OCI-LY1 (cell line): ENCODE data around the gene POLD2.

ENCODE experiments used
- CTCF ChIP-seq: fragments of 200-600 bp; sonication (generic), shearing (Covaris generic); IDR thresholded peaks from 2 replicates; pipeline ENCODE4 v1.5.1; 2017; ENCODE audit warnings: mild to moderate bottlenecking, antibody characterized with exemption, low read length, moderate library complexity, mixed read lengths
- EZH2 ChIP-seq: fragments of 200-600 bp; sonication (generic), shearing (Covaris generic); IDR thresholded peaks from 2 replicates; pipeline ENCODE4 v1.8.0; 2017; ENCODE audit warnings: borderline replicate concordance, mixed run types, mild to moderate bottlenecking, antibody characterized with exemption, low read length, moderate library complexity, mixed read lengths

DNA sequence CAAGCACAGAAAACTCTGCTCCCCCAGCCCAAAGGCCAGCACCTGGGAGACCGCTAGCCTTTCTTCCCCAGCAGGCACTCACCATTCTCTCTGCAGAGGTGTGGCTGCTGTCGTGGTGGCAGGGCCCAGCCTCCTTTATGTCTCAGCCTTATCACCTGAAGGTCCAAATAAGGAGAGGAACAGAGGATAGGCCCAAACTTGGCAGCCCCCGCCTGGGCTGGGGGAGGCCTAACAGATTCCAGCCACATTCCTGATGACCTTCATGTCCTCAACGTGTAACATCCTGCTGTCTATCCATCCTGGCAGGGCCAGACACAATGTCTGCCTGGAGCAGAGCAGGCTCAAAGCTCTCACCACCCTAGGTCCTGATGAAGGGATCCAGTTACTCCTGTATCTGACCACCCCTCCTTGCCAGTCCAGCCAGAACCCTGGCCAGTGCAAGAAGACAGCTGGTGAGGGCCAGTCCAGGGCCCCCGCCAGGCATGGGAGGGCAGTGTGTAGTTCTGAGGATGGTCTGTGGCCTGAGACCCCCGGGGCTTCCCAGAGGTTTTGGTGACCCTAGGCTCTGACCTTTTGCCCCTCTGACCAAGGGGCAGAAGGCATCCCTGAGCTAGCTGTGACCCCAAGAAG lies 18.0 kb upstream of the POLD2 start, which contains the start of gene MYL7:
- TF ChIP-seq CTCF = no peak
- no peak for TF ChIP-seq EZH2
